H1 (cell line): Measurements from ENCODE around the gene C12orf75. TPM values are rescaled to one million over a fixed set of nuclear protein-coding genes. Genes with fewer than 3 reads are reported as not detected.

Experiments used
- CTCF ChIA-PET: fragments of 300-600 bp; sonication (Branson Sonifier 250); formaldehyde crosslinking; loops from one replicate; lab custom pipeline; 2021; ENCODE audit not compliant: partially characterized antibody; lab: Charles Lee
- POLR2A ChIA-PET: fragments of 300-600 bp; sonication (Branson Sonifier 250); formaldehyde crosslinking; loops from one replicate; lab custom pipeline; 2021; ENCODE audit warnings: inconsistent platforms; ENCODE audit not compliant: partially characterized antibody; lab: Charles Lee
- DNase-seq, 2 experiments: peaks; one replicate each; pipeline versions ENCODE4 v3.0.0 to v3.0.0-alpha.2; 2010 to 2022; ENCODE audit warnings: low spot score in 2 of 2, low read depth in 1 of 2, mixed read lengths in 1 of 2
- FAIRE-seq: peaks from 2 replicates; lab custom pipeline; 2011; peaks lifted over from hg19 to GRCh38; lab: Jason Lieb, UNC
- H2AFZ ChIP-seq: 2 replicates; pipeline ENCODE4 v1.8.1; 2012; ENCODE audit warnings: low read length, inconsistent platforms
- H2AK5ac ChIP-seq: 2 replicates; pipeline ENCODE4 v1.6.1; 2013; ENCODE audit warnings: low read depth, low read length
- H2BK120ac ChIP-seq: replicated peaks from 2 replicates; pipeline ENCODE3; 2013; ENCODE audit warnings: low read depth, low read length, inconsistent platforms
- H2BK12ac ChIP-seq: 2 replicates; pipeline ENCODE4 v1.6.1; 2013; ENCODE audit warnings: low read depth, low read length
- H2BK15ac ChIP-seq: 2 replicates; pipeline ENCODE4 v1.6.1; 2013; ENCODE audit warnings: low read length
- H2BK20ac ChIP-seq: 2 replicates; pipeline ENCODE4 v1.6.1; 2013; ENCODE audit warnings: low read length
- H2BK5ac ChIP-seq: 2 replicates; pipeline ENCODE4 v1.6.1; 2013; ENCODE audit warnings: low read depth, low read length
- H3K14ac ChIP-seq: 2 replicates; pipeline ENCODE4 v1.6.1; 2013; ENCODE audit warnings: inconsistent platforms; ENCODE audit not compliant: insufficient read length
- H3K18ac ChIP-seq: 2 replicates; pipeline ENCODE4 v1.6.1; 2013; ENCODE audit warnings: low read length; ENCODE audit errors: extremely low read depth
- H3K23ac ChIP-seq: 2 replicates; pipeline ENCODE4 v1.6.1; 2013; ENCODE audit warnings: inconsistent platforms; ENCODE audit not compliant: insufficient read length
- H3K23me2 ChIP-seq: 2 replicates; pipeline ENCODE4 v1.6.1; 2013; ENCODE audit warnings: low read depth, low read length
- H3K27ac ChIP-seq: 2 replicates; pipeline ENCODE4 v1.6.1; 2011; ENCODE audit warnings: low read depth, low read length, inconsistent platforms
- H3K27me3 ChIP-seq, 4 experiments: replicated peaks in 1 of 4; 1 replicate in 1 of 4; 2 replicates in 3 of 4; pipeline versions ENCODE4 v1.6.1 to v1.8.1; 2011 to 2013; ENCODE audit warnings: low read length in 3 of 4, mild to moderate bottlenecking in 3 of 4, inconsistent platforms in 2 of 4, mixed read lengths in 2 of 4, moderate library complexity in 1 of 4; ENCODE audit not compliant: control insufficient read depth in 3 of 4, insufficient read depth in 3 of 4; ENCODE audit errors: extremely low read depth in 1 of 4
- H3K36me3 ChIP-seq, 4 experiments: 2 replicates each; pipeline versions ENCODE4 v1.6.1 to v1.8.1; 2011 to 2013; ENCODE audit warnings: mild to moderate bottlenecking in 4 of 4, low read length in 3 of 4, moderate library complexity in 2 of 4, control low read depth in 1 of 4, inconsistent platforms in 1 of 4; ENCODE audit not compliant: insufficient read depth in 4 of 4, control insufficient read depth in 2 of 4
- H3K4ac ChIP-seq: replicated peaks from 2 replicates; pipeline ENCODE3; 2013; ENCODE audit warnings: low read length, low read depth, mixed read lengths, inconsistent platforms; ENCODE audit not compliant: insufficient read length
- H3K4me1 ChIP-seq, 4 experiments: replicated peaks in 1 of 4; 1 replicate in 1 of 4; 2 replicates in 3 of 4; pipeline versions ENCODE4 v1.6.1 to v1.8.1; 2011 to 2013; ENCODE audit warnings: low read length in 3 of 4, inconsistent platforms in 2 of 4, mixed read lengths in 1 of 4; ENCODE audit not compliant: insufficient read depth in 4 of 4, control insufficient read depth in 3 of 4
- H3K4me2 ChIP-seq, 2 experiments: 2 replicates each; pipeline versions ENCODE4 v1.6.1 to v1.8.1; 2011 to 2013; ENCODE audit warnings: low read depth in 2 of 2, low read length in 2 of 2, control low read depth in 1 of 2, inconsistent platforms in 1 of 2, mild to moderate bottlenecking in 1 of 2; ENCODE audit not compliant: insufficient read depth in 1 of 2
- H3K4me3 ChIP-seq, 4 experiments: fragments of 200-600, 300-600 bp in 1 of 4; sonication (generic), shearing (Covaris generic), sonication (Bioruptor Twin) in 1 of 4; 2 replicates each; pipeline versions ENCODE4 v1.5.1 to v1.8.1; 2011 to 2016; ENCODE audit warnings: low read length in 4 of 4, low read depth in 3 of 4, control low read depth in 2 of 4, inconsistent platforms in 2 of 4, mild to moderate bottlenecking in 2 of 4, mixed read lengths in 1 of 4, moderate library complexity in 1 of 4; ENCODE audit not compliant: insufficient read depth in 2 of 4; ENCODE audit errors: extremely low read depth in 1 of 4
- H3K56ac ChIP-seq: replicated peaks from 2 replicates; pipeline ENCODE3; 2013; ENCODE audit warnings: low read depth, mild to moderate bottlenecking, mixed read lengths, low read length, inconsistent platforms; ENCODE audit not compliant: insufficient read length
- H3K79me1 ChIP-seq: 2 replicates; pipeline ENCODE4 v1.6.1; 2013; ENCODE audit warnings: low read depth, low read length, control low read depth
- H3K79me2 ChIP-seq, 2 experiments: 2 replicates each; pipeline versions ENCODE4 v1.6.1 to v1.8.1; 2012 to 2013; ENCODE audit warnings: low read length in 2 of 2, mild to moderate bottlenecking in 2 of 2, inconsistent platforms in 1 of 2; ENCODE audit not compliant: insufficient read depth in 2 of 2, control insufficient read depth in 1 of 2
- H3K9ac ChIP-seq, 4 experiments: replicated peaks in 1 of 4; 1 replicate in 1 of 4; 2 replicates in 3 of 4; pipeline versions ENCODE4 v1.6.1 to v1.8.1; 2011 to 2013; ENCODE audit warnings: low read depth in 3 of 4, low read length in 3 of 4, control low read depth in 2 of 4, mild to moderate bottlenecking in 2 of 4, moderate library complexity in 2 of 4, inconsistent platforms in 1 of 4; ENCODE audit errors: extremely low read depth in 1 of 4
- H3K9me3 ChIP-seq, 2 experiments: 2 replicates each; pipeline versions ENCODE4 v1.6.1 to v1.8.1; 2012 to 2013; ENCODE audit warnings: mild to moderate bottlenecking in 2 of 2, moderate library complexity in 2 of 2, control low read depth in 1 of 2, inconsistent platforms in 1 of 2, low read depth in 1 of 2, low read length in 1 of 2, mixed read lengths in 1 of 2; ENCODE audit not compliant: insufficient read depth in 2 of 2
- H4K20me1 ChIP-seq, 2 experiments: replicated peaks in 1 of 2; 2 replicates each; pipeline versions ENCODE3 to v1.8.1; 2011 to 2013; ENCODE audit warnings: inconsistent platforms in 2 of 2, low read length in 2 of 2, mild to moderate bottlenecking in 1 of 2; ENCODE audit not compliant: insufficient read depth in 2 of 2, control insufficient read depth in 1 of 2
- H4K5ac ChIP-seq: 2 replicates; pipeline ENCODE4 v1.6.1; 2013; ENCODE audit warnings: low read length, low read depth, mixed read lengths, inconsistent platforms; ENCODE audit not compliant: insufficient read length
- H4K8ac ChIP-seq: 2 replicates; pipeline ENCODE4 v1.8.0; 2013; ENCODE audit warnings: mild to moderate bottlenecking, moderate library complexity, low read length, inconsistent platforms; ENCODE audit not compliant: insufficient read depth; ENCODE audit errors: extremely low read depth
- H4K91ac ChIP-seq: replicated peaks from 2 replicates; pipeline ENCODE3; 2013; ENCODE audit warnings: low read length, mixed read lengths, inconsistent platforms; ENCODE audit not compliant: insufficient read length
- ASH2L ChIP-seq: fragments of 200-600, 300-600 bp; sonication (generic); IDR thresholded peaks from one replicate; pipeline ENCODE4 v1.7.1; 2017; ENCODE audit warnings: low read length
- CTCF ChIP-seq, 3 experiments: IDR thresholded peaks; 1 replicate in 2 of 3; 2 replicates in 1 of 3; pipeline versions ENCODE4 v1.5.1 to v1.6.1; 2011; ENCODE audit warnings: low read length in 3 of 3, mild to moderate bottlenecking in 3 of 3, inconsistent platforms in 2 of 3, low read depth in 1 of 3, moderate library complexity in 1 of 3; ENCODE audit not compliant: insufficient read depth in 1 of 3; ENCODE audit errors: control extremely low read depth in 1 of 3
- NANOG ChIP-seq: IDR thresholded peaks from 2 replicates; pipeline ENCODE4 v1.6.1; 2011; ENCODE audit warnings: low read length, low read depth, mild to moderate bottlenecking, inconsistent platforms; ENCODE audit not compliant: insufficient read depth, poor library complexity, severe bottlenecking
- RAD21 ChIP-seq, 2 experiments: IDR thresholded peaks in 1 of 2; conservative IDR thresholded peaks in 1 of 2; 2 replicates each; pipeline ENCODE4 v1.6.1; 2011; ENCODE audit warnings: low read depth in 2 of 2, low read length in 2 of 2, improper control_type of control experiment in 1 of 2, inconsistent platforms in 1 of 2, mild to moderate bottlenecking in 1 of 2, moderate library complexity in 1 of 2
- USF2 ChIP-seq: IDR thresholded peaks from 2 replicates; pipeline ENCODE4 v1.6.1; 2011; ENCODE audit warnings: low read length, improper control_type of control experiment
- WGBS, 2 experiments: shearing (Covaris generic) in 1 of 2; methylation state at CpG; one replicate each; pipeline versions ENCODE4 v1.1.6 to v1.1.7; 2013 to 2015; ENCODE audit warnings: low lambda C conversion rate in 2 of 2, mixed read lengths in 2 of 2, inconsistent platforms in 1 of 2, low coverage in 1 of 2, missing lambda C conversion rate in 1 of 2; ENCODE audit not compliant: insufficient replicate concordance in 2 of 2, insufficient coverage in 1 of 2, insufficient read length in 1 of 2; ENCODE audit errors: extremely low coverage in 1 of 2, missing lambda C conversion rate in 1 of 2; 5-methylcytosine and 5-hydroxymethylcytosine counted together
- polyA plus RNA-seq, 7 experiments: library from polyadenylated mRNA; depleted of rRNA in 3 of 7; stranded (reverse) in 5 of 7; unstranded in 2 of 7; fragments of >200 nt in 5 of 7; fragments of 200-250 nt in 2 of 7; gene quantifications; 1 replicate in 5 of 7; 2 replicates in 1 of 7; 4 replicates in 1 of 7; pipeline versions ENCODE4 v1.2.1 to v1.2.3, GENCODE V29; 2011 to 2013; ENCODE audit warnings: missing spikeins in 2 of 7, mixed read lengths in 2 of 7
- total RNA-seq: library from RNA; stranded (reverse); fragmentation: NEBNext Ultra II Directional; extraction: Animal tissue kit (Norgen Biotek cat#: 25700); gene quantifications from 2 replicates; pipeline ENCODE4 v1.2.1, GENCODE V29; 2021

Gene C12orf75
- total and polyA plus RNA-seq, 2 of the 8 experiments (the other 6 are each of a cell fraction or from before 2014, with no cell fraction given): 26.4 to 41.2 TPM

GRCh38 chr12:105378911-105379310 is 48.4 kb downstream of the C12orf75 start:
- Histone ChIP-seq H4K5ac (no peak overlapping the region), H2BK12ac (0 out of 2 replicates have a peak overlapping the region, but pooled peaks have one; percentile 35), H3K27ac (no peak overlapping the region), H3K79me2 (no peaks in the 10 kb centered on the region), H4K8ac (no peak overlapping the region)
- POLR2A ChIA-PET: no interaction called here
- TF ChIP-seq ASH2L: no peak
- TF ChIP-seq USF2: no peak
- TF ChIP-seq RAD21 (IDR thresholded peaks at IDR 0.05 in 1 of 2, conservative IDR thresholded peaks at IDR 0.05 in 1 of 2; ENCODE audit: low read depth in 2 of 2, low read length in 2 of 2): peak; percentile 47 to 62
- TF ChIP-seq CTCF (IDR thresholded peaks at IDR 0.05; ENCODE audit: control extremely low read depth in 1 of 3, insufficient read depth in 1 of 3, low read depth in 1 of 3, low read length in 3 of 3): peak; percentile 35 to 43 (median 39)
- TF ChIP-seq NANOG: no peak
- TF ChIP-seq, all 59 proteins: peak for 2
- no peak for DNase-seq
- Histone ChIP-seq H4K20me1 (peaks cover 0 to 3% of the 10 kb centered on the region in 2 experiments), H3K4me1 (peaks cover 0 to 5% (median 1%) of the 10 kb centered on the region in 4 experiments; a peak in 1 of 7 replicates), H4K91ac (no peak overlapping the region), H2AK5ac (no peak overlapping the region), H3K36me3 (no peaks in the 10 kb centered on the region), H2AFZ (no peak overlapping the region), H3K79me1 (no peaks in the 10 kb centered on the region), H3K4me3 (no peak overlapping the region), H3K4me2 (no peak overlapping the region), H3K18ac (no peak overlapping the region), H3K23me2 (no peaks in the 10 kb centered on the region; the same call in 1 of the 2 replicates), H2BK20ac (no peak overlapping the region), H3K27me3 (no peaks in the 10 kb centered on the region), H2BK15ac (no peak overlapping the region), H3K4ac (no peak overlapping the region), H2BK120ac (no peak overlapping the region), H3K9ac (no peak overlapping the region), H3K9me3 (no peaks in the 10 kb centered on the region), H2BK5ac (no peak overlapping the region), H3K23ac (no peak overlapping the region), H3K14ac (no peak overlapping the region), H3K56ac (no peak overlapping the region)
- CTCF ChIA-PET: interaction anchor here (0.9 to 3.4 kb wide), 8 partner anchors 11 to 179 kb away, joined by 3 to 14 read pairs (median 4); no protein-coding TSS in a partner anchor
- 88% methylated on average over 7 of the region's 7 CpGs; no CpG with 5 or more reads in 1 of the 2 experiments for WGBS, 2 experiments
- no peak for FAIRE-seq
